ENCODE data around the gene ST7L.
"Not testable (repeated sequence)": the region's sequence is repeated elsewhere in the genome, so short reads cannot be mapped to it uniquely, and the experiment has no call there.

The ST7L gene

DNA sequence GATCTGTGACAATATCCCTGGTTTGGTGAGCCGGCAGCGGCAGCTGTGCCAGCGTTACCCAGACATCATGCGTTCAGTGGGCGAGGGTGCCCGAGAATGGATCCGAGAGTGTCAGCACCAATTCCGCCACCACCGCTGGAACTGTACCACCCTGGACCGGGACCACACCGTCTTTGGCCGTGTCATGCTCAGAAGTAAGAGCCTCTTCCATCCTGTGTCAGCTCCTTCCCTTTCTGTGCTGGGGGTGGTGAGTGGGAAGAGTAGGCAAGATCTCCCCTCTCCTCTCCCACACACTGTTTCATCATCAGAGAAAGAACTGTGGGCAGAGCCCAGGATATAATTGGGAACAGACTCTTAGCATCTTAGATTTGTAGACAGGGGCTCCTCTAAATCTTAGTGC lies 104.0 kb downstream of the ST7L start:
- DNase-seq: no peak

DNA sequence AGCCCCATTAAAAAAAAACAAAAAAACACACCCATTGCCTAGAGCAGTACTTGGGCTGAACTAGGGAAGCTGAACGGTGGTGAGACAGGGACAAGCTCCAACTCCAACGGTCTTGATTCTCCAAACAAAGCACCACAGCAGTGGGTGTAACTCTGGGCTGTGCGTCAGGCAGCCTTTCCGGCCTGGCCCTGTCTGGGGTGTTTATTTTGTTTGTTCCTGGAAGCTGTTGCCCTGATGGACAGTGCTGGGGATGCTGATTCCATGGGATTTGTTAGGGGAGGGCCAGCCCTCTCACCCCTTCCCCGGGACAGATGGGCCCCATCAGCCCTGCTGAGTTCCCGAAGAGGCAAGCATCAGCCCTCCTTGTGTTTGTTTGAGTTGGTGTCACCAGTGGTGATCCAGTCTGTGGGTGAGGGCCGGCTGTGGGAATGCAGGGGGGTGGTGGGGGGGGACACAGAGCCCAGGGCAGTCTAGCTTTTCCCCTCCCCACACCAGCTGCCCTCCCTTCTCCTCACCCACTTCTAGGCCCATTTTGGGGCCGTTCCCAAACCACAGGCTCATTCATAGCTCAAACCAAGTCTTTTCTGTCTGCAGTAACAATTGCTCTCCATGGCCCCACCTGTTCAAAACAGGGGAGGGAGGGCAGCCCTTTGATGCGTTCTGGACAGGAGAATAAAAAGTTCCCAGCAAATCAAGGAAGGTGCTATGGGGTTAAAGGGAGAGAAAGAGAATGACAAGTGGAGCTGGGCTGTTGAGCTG lies 105.7 kb downstream of the ST7L start:
- no peak for DNase-seq

DNA sequence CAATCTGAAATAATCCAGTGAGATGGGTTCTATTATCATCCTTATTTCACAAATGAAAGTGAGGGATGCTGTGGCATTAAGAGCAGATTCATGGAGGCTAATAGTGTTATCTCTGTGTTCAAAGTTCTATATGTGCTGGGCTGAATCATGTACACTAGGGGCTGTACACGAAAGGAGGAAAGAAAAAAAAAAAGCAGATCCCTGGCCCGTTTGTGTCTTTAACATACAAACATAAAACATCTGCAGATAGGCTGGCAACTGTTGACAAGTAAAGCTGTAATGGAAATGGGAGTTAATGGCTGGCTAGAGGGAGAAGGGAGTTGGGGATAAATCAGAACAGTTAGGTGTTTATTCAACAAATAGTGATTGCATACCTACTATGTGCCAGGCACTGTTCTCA lies 107.0 kb downstream of the ST7L start:
- no peak for DNase-seq

DNA sequence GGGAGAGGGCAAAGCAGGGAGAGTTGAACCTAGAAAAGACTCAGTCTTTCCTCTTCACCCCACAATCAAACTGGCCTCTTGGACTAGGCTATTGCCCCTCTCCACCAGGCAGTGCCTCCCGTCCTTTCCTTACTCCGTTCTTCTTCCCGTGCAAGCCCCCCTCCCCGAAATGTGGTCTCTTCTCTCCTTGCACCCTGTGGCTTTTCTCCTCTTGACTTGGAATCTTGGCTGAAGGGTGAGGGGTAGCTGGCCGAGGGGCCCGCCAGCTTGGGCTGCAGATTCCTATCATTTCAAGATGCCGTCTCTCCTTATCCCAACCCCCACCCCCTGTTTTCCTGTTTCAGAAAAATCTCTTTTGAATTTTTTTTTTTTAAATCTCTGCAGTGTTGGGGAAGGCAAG lies 108.6 kb downstream of the ST7L start:
- no peak for DNase-seq

DNA sequence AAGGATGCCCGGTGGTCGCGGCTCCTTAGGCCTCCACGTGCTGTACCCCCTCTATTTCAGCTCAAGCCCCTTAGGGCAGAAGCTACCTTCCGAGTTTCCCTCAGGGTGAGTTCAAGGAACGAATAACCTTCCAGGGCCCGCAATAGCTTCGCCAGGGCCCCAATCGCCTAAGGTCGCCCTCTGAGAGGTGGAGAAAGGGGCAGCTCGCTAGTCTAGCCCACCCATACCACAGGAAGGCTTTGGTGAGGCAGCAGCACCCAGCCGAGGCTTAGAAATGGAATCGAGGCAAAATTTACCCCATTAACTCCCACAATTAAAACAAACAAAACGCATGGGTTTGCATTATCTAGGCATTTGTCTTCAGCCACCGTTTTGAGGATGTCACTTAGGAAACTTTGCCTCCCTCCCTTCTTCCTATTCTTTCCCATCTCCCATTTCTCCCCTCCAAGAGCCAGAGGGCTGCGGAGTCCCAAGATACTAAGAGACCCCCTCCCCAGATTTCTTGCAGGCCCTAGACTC lies 109.2 kb downstream of the ST7L start:
- DNase-seq: no peak

DNA sequence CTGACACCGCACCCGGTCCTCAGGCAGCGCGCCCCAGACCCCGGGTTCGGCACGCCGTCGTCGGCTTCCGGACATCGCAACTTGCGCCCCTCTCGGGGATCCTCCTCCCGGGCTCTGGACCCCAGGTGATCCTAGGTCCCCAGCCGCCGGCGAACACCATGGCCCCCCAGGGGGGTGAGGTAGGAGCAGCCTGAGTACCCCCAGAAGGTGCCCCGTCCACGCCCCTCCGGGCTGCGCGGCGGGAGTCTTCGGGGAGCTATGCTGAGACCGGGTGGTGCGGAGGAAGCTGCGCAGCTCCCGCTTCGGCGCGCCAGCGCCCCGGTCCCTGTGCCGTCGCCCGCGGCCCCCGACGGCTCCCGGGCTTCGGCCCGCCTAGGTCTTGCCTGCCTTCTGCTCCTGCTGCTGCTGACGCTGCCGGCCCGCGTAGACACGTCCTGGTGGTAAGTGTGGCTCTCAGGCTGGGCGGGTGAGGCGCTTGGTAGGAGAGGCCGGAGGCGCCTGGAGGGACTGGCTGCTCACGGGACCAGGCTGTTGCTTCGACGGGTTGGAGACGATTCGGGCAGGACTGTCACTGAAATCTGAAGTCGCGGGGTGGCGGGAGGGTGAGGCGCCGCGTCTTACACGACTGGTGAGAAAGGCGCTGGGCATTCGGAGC lies 109.8 kb downstream of the ST7L start:
- peak; percentile 77 for DNase-seq

DNA sequence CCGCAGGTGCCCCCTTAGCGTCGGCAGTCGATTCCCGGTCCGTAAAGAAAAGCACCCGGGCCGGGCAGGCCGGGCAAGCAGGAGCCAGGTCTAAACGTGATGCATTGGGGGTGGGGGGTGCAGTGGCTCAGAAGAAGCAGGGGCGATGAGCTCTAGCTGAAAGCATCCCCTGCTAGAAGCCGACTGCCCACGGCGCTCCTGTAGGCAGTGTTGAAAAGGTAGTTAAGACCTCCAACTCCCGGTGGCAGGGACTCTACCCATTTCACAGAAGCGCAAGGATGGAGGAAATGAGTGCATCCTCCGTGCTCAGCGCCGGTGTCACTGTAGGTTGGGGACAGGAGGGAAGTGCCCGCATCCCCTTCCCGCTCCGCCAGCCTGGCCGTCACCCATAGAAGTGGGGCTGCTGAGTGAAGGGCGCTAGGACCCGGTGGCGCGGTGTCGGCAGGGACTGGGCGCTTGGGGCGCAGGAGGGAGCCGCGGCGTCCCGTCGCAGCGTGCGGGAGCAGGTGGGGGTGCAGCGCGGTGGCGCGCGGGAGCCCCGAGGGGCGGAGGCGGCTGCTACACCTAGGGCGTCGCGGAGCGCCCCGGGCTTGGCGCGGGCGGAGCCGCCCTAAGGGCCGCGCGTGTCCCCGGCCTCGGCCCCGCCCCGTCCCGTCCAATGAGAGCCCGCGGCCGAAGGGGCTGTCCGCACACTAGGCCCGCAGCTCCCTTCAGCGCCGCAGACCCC lies 110.5 kb downstream of the ST7L start, which contains the start of gene WNT2B:
Gene WNT2B, plus strand, starts transcription at position 688 of the 727 bp plus-strand sequence. CDS start 298 bp downstream, outside the sequence.
- peak; percentile 65 for DNase-seq

DNA sequence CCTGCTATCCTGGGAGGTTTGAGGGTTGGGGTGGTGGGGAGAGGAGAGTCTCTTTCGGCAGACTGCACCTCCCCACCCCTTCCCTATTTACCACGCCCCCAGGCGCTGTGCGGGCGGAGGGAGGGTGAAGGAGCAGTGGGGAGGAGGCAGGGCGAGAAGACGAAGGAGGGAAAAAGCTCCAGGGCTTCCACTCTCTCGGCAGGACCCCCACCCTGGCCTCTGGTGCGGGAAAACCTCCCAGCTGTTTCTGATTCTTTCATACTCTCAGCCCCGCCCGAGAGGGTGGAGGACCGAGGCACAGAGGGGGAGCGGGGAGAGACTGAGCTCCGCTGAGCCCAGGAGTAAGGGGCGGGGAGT lies 111.0 kb downstream of the ST7L start:
- no peak for DNase-seq

DNA sequence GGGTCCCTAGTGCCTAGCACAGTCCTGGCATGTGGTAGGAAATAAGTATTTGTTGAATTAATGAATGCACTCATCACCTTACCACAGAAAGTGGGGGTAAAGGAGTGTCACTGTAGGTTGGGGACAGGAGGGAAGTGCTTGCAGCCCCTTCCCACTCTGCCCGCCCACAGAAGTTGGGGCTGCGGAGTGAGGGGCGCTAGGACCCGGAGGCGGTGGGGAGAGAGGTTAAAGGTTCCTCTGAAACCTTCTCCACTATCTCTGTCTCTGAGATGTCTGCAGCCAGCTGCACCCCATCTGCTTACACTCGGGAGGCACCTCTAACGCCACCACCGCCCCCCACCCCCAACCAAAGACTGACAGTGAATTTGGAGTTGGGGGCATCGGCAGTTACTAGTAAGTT lies 111.6 kb downstream of the ST7L start:
- DNase-seq: no peak

DNA sequence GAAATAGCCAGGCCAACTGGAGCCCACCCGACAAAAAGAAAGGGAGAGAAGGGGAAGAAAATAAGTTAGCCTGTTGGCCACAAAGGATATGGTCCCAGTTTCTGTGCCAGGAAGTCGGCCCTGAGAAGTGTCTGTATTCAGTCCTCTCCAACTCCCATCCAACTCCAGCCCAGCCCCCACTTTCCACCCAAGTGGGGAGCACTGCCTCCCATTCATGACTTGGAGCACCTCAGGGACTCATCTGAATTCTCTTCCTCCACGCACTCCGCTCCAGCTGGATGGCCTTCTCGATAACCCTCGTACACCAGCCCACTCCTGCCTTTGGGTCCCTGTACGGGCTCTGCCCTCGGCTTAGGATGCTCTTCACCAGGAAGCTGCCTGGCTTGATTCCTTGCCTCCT lies 112.2 kb downstream of the ST7L start:
- no peak for DNase-seq

DNA sequence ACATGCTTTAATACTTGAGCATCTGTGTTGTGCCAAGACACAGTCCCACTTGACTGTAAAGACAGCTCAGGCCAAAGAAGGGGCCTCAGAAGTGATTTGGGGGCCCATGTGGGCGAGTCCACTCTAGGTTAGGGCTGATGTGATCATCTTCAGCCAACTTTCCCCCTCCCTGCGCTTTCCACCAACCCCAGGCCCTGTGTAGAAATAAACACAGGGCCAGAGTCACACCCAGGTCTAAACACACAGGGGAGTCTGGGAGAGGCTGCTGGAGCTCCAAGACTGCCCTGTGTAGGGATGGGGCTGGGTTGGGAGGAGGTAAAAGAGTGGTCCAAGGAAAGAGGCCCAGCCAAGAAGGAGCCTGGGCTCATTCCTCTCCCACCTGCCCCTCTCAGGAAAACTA lies 112.6 kb downstream of the ST7L start:
- no peak for DNase-seq

DNA sequence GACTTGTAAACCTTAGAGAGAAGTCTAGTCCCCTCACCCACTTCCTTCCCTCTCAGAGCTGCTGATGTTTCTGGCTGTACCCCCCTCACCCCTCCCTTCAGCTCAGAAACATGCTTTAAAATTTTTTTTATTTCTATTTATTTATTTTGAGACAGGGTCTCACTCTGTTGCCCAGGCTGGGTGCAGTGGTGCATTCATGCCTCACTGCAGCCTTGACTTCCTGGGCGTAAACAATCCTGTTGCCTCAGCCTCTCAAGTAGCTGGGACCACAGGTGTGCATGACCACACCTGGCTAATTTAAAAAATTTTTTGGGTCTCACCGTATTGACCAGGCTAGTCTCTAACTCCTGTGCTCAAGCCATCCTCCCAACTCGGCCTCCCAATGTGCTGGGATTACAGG lies 113.1 kb downstream of the ST7L start:
- no peak for DNase-seq

DNA sequence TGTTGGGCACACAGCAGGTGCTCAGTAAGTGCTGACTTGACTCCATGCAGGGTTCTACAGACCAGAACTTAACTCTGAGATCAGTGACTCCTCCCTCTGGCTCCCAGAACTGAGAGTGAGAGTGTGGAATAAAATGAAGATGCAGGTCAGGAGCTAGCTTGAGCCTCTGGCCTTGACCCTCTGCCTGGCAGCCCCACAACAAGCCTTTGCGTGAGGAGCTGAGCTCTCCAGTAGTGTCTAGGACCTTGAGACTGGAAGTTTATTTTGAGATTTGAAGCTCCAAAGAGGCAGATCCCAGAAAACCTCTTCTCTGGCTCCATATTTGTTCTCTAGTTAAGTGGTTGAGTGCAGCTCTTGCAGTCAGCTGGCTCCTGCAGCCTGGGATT lies 113.5 kb downstream of the ST7L start:
- DNase-seq: no peak

DNA sequence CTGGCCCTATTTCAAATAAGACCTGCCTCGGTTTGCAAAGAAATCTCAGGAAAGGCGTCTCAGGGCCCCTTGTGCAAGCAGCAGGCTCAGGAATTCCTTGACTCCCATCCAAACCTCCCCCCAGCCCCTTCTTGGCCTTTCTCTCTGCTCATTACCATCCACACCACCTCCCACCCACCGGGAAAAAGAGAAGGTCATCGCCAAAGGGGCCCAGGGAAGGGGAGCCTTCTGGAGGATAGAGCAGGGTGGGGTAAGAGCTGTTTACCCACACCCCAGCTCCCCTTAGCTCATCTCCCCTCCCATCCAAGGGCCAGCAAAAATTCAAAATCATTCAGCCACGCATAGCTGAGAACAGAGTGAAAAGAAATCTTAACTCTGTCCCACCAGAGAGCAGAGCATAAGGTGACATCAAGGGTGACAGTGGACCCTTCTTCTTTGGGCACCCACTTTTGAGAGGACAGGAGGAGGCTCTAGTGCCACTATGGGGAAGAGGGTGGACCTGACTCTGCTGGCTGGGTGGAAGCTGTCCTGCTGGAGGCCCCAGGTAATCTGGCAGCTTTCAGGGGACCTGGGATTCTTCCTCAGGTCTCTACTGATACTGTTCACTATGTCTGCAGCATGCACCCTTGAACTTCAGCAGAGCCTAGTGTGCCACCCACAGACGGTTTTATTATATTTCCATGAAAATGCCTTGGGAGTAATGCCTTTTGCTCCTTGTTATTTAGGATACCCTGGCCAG lies 114.1 kb downstream of the ST7L start:
- DNase-seq: peak; percentile 36

DNA sequence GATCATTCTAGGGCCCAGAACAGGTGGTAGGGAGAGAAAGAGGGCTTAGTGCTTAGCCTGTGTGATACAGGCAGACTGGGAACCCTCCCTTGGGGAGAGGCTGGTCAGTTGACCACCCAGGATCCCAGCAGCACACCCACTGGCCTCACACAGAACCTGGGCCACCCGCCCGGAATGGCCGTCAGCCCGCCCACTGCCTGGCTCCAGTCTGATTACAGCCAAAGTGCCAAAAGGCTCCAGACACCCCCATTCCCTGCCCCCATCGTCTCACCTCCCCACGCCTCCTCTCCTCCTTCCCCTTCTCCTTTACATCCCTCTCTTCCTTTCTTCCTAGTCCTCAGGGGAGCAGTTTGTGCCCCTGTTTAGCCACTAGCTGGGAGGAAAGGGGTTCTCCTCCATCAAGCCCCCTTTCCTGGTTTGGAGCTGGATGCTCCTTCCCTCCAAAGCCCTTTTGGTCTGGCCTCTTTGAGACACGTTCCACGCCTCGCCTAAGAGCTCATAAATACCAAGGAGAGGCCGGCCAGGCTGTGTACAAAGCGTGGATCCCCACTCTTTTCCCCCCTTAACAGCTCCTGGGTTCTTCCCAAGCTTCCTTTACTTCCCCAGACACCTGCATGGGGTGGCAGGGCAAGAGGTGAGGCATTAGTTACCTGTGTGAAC lies 114.8 kb downstream of the ST7L start:
- DNase-seq: no peak

DNA sequence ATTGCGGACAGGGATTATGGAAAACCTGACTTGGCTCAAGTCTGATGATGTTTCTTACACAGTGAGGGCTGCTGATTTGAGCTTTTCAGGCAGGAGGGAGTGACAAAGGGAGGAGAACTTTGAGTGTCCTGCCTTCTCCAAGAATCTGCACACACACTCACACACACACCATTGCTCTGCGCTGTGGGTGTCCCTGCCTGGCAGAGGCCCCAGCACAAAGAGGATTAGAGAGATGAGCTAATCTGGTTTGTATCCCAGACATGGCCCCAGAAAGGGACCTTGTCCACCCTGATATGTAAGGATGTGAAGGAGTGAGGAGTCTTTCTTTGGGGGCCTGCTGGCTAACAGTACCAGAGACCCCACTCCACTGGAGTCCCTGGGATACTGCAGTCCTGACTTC lies 116.1 kb downstream of the ST7L start:
- peak; percentile 60 for DNase-seq

DNA sequence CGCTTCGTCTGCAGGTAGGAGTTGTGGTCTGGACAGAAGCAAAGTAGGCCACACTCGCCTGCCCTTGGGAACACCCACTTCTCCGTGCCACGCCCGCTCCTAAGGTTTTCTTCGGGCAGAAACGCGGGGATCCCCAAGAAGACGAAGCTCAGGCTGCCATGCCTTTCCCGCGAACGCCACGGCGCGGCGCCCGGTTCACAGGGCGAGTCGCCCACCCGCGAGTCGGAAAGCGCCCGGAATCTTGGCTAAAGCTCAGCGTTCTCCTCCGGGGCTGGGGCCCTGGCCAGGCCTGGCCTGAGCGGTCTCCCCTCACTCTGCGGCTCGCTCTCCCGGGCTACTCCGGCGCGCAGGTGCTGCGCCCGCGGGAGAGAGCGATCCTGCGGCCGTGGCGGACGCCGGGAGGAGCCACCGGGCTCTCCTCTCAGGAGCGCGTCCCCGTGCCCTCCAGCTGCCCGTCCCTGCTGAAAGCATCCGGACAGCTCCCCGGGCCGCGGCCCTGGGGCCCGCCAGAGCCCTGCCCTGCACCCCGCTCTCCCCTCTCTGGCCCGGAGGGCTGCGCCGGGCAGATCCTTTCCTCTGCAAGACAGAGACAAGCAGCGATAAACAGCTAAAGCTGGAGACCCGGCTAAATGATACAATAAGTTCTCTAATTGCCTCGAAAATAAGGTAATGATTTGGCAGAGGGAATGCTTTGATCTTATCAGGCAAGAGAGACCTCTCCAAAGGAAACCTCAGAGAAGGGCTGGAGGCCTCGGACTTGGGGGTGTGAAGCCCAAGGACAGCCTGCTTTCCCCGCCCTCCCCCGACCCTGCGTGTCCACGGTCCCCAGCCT lies 116.9 kb downstream of the ST7L start:
- DNase-seq: peak; percentile 87

DNA sequence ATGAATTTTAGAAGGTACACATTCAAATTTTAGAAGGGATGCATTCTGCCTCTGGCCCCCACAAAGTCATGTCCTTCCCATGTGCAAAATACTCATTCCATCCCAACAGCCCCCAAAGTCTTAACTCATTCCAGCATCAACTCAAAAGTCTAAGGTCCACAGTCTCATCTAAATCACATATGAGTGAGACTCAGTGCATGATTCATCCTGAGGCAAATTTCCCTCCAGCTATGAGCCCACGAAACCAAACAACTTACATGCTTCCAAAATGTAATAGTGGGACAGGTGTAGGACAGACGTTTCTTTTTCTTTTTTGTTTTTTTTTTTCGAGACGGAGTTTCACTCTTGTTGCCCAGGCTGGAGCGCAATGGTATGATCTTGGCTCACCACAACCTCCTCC lies 122.7 kb downstream of the ST7L start:
- DNase-seq: no peak

DNA sequence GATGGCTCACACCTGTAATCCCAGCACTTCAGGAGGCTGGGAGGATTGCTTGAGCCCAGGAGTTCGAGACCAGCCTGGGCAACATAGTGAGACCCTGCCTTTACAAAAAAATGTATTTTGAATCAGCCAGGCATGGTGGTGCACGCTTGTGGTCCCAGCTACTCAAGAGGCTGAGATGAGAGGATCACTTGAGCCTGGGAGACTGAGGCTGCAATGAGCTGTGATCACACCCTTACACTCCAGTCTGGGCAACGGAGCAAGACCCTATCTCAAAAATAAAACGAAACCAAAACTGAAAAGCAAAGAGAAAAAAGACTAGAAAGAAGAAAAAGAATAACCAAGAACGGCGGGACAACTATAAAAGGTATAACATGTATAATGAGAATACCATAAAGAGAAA lies 125.6 kb downstream of the ST7L start:
- DNase-seq: no peak

DNA sequence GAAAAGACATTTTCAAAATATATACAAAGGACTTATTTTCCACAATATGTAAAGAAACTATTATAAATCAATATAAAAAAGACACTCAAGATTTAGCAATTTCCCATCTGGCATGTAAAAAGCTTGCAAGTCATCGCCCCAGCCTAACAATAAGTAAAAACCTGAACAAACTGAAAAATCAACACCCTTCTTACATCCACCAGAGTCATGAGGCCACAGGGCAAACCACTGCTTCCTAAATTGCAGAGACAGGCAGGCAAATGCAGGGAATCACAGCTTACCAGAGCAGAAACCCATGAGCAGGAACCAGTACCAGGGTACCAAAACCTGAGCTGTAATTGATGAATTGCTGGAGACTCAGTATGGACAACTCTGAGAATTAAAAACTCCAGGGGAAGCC lies 126.9 kb downstream of the ST7L start:
- DNase-seq: no peak

DNA sequence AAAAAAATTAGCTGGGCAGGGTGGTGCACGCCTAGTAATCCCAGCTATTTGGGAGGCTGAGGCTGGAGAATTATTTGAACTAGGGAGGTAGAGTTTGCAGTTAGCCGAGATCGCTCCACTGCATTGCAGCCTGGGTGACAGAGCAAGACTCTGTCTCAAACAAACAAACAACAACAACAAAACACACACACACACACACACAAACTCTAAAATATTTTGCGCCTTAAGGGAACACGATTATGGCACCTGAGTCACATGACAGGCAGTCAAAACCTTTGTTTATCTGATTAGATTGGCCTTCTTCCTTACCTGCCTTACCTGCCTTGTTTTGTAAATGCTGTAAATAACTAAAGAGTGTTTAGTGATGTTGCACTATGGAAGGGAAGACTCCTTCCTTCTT lies 130.8 kb downstream of the ST7L start:
- DNase-seq: no peak

DNA sequence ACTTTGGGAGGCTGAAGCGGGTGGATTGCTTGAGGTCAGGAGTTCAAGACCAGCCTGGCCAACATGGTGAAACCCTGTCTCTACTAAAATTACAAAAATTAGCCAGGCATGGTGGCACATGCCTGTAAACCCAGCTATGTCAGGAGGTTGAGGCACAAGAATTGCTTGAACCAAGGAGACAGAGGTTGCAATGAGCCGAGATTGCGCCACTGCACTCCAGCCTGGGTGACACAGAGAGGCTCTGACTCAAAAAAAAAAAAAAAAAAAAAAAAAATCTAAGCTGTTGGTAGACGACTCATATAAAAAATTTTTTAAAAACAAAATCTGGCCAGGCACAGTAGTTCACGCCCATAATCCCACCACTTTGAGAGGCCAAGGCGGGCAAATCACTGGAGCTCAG lies 131.3 kb downstream of the ST7L start:
- not testable (repeated sequence) for DNase-seq
